ENCODE results near the gene DECR2.

GRCh38 chr16:414395-415169, 12.9 kb downstream of the DECR2 start:
- no peak for TF ChIP-seq POLR2A (IDR thresholded peaks at IDR 0.05)
- no peak for TF ChIP-seq CTCF (IDR thresholded peaks at IDR 0.05)

Measured in adrenal gland (tissue), 5 donors.